ENCODE results near the gene KCND3.
"Not testable (repeated sequence)": the region's sequence is repeated elsewhere in the genome, so short reads cannot be mapped to it uniquely, and the experiment has no call there.

KCND3 gene

DNA sequence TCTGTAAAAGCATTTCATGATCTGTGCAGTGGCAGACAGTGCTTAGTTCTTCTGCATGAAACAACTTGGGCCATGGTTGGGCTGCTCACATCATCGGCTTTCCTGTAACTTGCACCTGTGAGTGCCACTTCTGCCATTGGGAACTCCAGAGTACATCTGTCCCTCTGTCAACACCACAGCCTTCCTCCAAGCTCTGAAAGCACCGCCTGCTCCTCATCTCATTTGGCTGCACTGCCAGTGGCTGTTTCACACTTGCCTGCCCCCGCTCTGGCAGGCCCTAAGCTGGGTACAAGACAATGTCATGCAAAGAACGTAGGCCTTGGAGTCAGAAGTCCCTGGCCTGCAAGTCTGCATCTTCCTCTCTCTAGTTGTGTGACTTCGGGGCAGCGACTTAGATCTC is 187.4 kb downstream of the KCND3 start:
- DNase-seq (ENCODE audit: low read depth): no peak
- TF ChIP-seq, protein P1, sequence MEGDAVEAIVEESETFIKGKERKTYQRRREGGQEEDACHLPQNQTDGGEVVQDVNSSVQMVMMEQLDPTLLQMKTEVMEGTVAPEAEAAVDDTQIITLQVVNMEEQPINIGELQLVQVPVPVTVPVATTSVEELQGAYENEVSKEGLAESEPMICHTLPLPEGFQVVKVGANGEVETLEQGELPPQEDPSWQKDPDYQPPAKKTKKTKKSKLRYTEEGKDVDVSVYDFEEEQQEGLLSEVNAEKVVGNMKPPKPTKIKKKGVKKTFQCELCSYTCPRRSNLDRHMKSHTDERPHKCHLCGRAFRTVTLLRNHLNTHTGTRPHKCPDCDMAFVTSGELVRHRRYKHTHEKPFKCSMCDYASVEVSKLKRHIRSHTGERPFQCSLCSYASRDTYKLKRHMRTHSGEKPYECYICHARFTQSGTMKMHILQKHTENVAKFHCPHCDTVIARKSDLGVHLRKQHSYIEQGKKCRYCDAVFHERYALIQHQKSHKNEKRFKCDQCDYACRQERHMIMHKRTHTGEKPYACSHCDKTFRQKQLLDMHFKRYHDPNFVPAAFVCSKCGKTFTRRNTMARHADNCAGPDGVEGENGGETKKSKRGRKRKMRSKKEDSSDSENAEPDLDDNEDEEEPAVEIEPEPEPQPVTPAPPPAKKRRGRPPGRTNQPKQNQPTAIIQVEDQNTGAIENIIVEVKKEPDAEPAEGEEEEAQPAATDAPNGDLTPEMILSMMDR (IDR thresholded peaks at IDR 0.05; ENCODE audit: low read depth, low read length): no peak
- no peak for TF ChIP-seq POLR2A (IDR thresholded peaks at IDR 0.05; ENCODE audit: extremely low read depth, insufficient read length)
- TF ChIP-seq, protein P2, sequence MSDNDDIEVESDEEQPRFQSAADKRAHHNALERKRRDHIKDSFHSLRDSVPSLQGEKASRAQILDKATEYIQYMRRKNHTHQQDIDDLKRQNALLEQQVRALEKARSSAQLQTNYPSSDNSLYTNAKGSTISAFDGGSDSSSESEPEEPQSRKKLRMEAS (IDR thresholded peaks at IDR 0.05; ENCODE audit: low read depth, low read length): no peak
- TF ChIP-seq MYC (IDR thresholded peaks at IDR 0.05; ENCODE audit: low read depth, low read length): no peak
- H3K4me3 ChIP-seq (ENCODE audit: low read depth, low read length): no peak overlapping the region

DNA sequence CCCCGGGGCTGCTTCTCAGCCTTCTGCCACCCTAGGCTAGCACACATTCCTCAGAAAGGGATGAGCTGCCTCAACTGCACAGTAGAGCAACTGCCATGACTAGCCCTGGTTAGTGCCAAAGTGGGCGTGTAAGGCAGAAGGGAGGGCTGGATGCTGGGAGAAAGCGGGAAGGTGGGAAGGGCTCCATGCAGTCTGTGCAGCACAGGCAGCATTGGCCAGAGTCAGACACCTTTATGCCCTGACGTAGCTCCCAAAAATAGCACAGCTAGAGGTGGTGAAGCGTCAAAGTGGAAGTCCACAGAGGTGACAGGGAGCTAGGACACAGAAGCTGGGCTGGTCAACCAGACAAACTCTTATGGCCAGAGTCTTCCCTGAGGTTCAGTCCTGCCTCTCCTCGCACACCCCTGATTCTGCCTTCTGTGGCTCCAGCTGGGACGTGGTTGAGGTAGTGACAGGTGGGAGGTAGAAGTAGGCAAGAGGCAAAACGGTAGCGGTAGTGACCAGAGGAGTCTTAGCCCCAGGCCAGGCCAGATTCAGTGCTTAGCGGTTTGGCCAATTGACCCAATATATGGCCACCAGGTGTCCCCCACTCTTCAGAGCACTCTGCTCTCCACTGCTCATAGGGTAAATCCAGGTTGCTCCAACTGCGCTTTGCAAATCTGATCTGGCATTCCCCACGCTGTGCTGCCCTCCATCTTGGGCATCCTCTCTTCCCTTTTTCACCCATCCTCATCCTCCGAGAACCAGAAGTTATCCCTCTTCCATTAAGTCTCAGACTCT is 188.2 kb downstream of the KCND3 start:
- TF ChIP-seq, protein P2 (IDR thresholded peaks at IDR 0.05; ENCODE audit: low read depth, low read length): no peak
- no peak for TF ChIP-seq MYC (IDR thresholded peaks at IDR 0.05; ENCODE audit: low read depth, low read length)
- TF ChIP-seq, protein P1 (IDR thresholded peaks at IDR 0.05; ENCODE audit: low read depth, low read length): no peak
- no peak for TF ChIP-seq POLR2A (IDR thresholded peaks at IDR 0.05; ENCODE audit: extremely low read depth, insufficient read length)
- H3K4me3 ChIP-seq (ENCODE audit: low read depth, low read length): no peak overlapping the region
- no peak for DNase-seq (ENCODE audit: low read depth)

DNA sequence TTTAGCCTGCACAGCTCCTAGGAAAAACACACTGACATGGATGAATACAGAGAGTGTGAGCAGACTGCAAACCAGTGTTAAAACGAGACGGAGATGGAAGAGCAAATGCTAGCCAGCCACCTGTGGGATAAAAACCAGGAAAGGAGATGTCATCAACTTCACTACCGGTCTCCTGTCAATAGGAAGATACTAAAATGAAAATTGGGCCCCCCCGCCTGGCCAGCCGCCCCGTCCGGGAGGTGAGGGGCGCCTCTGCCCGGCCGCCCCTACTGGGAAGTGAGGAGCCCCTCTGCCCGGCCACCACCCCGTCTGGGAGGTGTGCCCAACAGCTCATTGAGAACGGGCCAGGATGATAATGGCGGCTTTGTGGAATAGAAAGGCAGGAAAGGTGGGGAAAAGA is 189.7 kb downstream of the KCND3 start:
- DNase-seq (ENCODE audit: low read depth): not testable (repeated sequence)

DNA sequence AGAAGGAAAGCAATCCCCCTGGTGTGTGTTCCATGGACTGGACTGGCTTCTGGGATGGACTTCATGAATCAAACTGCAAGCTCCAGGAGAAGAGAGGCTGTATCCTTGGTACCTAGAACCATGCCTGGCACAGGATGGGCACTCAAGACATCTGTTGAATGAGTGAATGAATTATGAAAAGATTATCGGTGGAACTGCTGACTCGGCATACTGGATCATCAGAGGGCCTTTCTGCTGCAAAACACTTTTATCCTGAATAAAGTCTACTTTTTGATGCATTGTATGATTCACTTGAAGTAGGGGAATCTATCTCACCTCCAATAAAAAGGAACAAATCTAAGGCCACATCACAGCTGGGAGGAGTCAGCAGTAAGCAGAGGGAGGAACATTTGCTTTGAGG is 190.9 kb downstream of the KCND3 start:
- DNase-seq (ENCODE audit: low read depth): no peak
- no peak overlapping the region for H3K4me3 ChIP-seq (ENCODE audit: low read depth, low read length)
- TF ChIP-seq, protein P2 (IDR thresholded peaks at IDR 0.05; ENCODE audit: low read depth, low read length): no peak
- TF ChIP-seq MYC (IDR thresholded peaks at IDR 0.05; ENCODE audit: low read depth, low read length): no peak
- TF ChIP-seq, protein P1 (IDR thresholded peaks at IDR 0.05; ENCODE audit: low read depth, low read length): no peak
- no peak for TF ChIP-seq POLR2A (IDR thresholded peaks at IDR 0.05; ENCODE audit: extremely low read depth, insufficient read length)

More for the DNA sequence above, 189.7 kb downstream of the KCND3 start:
- H3K4me3 ChIP-seq (ENCODE audit: low read depth, low read length): not testable (repeated sequence)

DNA sequence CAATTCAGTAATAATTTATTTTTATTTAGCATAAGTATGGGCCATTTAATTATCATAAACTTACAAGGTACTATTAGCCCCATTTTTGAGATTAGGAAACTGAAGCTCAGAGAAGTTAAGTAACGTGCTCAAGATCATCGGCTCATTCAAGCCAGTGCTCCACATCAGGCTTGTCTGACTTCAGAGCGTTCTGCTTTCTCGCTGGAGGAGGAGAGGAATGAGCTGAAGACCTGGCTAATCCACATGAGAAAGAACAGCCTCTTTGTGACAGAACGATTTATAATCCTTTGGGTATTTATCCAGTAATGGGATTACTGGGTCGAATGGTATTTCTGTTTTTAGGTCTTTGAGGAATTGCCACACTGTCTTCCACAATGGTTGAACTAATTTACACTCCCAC is 194.1 kb downstream of the KCND3 start:
- no peak for DNase-seq (ENCODE audit: low read depth)
- no peak for TF ChIP-seq POLR2A (IDR thresholded peaks at IDR 0.05; ENCODE audit: extremely low read depth, insufficient read length)
- no peak for TF ChIP-seq MYC (IDR thresholded peaks at IDR 0.05; ENCODE audit: low read depth, low read length)
- TF ChIP-seq, protein P1 (IDR thresholded peaks at IDR 0.05; ENCODE audit: low read depth, low read length): no peak
- TF ChIP-seq, protein P2 (IDR thresholded peaks at IDR 0.05; ENCODE audit: low read depth, low read length): no peak
- H3K4me3 ChIP-seq (ENCODE audit: low read depth, low read length): no peak overlapping the region

DNA sequence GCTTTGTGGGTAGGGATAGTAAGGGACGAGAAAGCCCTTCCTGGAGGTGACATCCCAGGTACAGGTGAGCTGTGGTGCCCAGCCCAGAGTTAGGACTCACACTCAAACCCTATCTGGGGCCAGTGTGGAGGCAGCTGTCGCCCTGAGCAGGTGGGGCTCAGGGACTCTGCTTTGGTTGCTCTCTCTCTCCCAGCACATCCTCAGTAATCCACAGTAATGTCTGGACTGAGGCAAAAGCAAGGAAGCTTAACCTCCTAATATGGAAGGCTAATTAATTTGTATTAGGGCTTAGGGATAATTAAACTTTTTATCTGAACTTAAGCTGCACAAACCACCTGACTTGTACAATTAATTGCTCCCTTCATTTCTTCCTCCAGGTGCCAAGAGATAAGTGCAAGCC is 195.5 kb downstream of the KCND3 start:
- H3K4me3 ChIP-seq (ENCODE audit: low read depth, low read length): no peak overlapping the region
- TF ChIP-seq POLR2A (IDR thresholded peaks at IDR 0.05; ENCODE audit: extremely low read depth, insufficient read length) (no peak), MYC (IDR thresholded peaks at IDR 0.05; ENCODE audit: low read depth, low read length) (no peak)
- TF ChIP-seq, protein P2 (IDR thresholded peaks at IDR 0.05; ENCODE audit: low read depth, low read length): no peak
- TF ChIP-seq, protein P1 (IDR thresholded peaks at IDR 0.05; ENCODE audit: low read depth, low read length): no peak
- DNase-seq (ENCODE audit: low read depth): no peak

All from NB4 (cell line).